GM18519 (cell line): ENCODE results near the gene ANO2.

Experiments used
- ATAC-seq: cut with Tn5 transposase; IDR thresholded peaks from one replicate; pipeline ENCODE4 v1.9.1; 2021; ENCODE audit warnings: mild to moderate bottlenecking, moderate library complexity; ENCODE audit not compliant: unreplicated experiment, low FRiP score

ANO2 gene

GRCh38 chr12:5785601-5786000 is 159.5 kb downstream of the ANO2 start:
- no peak for ATAC-seq

DNA sequence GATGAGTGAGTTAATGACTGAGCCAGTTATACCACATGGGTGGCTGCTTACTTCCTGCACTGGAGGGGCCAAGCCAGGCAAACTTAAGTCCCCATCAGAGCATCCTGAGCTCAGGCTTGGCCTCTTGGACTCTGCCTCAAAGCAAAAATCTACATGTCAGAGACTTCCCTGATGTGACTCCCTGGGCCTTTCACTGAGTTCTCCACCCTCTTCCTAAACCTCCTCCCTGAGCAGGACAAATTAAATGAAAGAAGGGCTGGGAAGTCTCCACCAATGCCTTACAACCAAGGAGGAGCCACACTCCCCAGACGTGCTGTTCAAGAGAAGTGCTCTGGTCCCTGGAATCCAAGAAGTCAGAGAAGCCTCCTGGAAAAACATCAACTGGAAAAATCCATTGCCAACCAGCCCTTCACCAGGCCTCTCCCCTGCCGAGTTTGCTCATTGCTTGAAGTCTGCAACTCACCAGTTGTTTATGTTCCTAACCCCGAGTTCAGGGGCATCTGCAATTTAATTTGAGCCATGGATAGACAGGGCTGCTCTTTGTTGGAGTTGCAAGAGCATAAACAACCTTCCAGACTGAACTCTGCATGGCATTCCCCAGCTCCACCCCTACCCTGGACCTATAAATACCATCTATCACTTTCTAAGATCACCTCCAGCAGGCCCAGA is 160.5 kb downstream of the ANO2 start:
- ATAC-seq, result no peak

GRCh38 chr12:5783289-5783920 is 161.7 kb downstream of the ANO2 start:
- ATAC-seq, result no peak

DNA sequence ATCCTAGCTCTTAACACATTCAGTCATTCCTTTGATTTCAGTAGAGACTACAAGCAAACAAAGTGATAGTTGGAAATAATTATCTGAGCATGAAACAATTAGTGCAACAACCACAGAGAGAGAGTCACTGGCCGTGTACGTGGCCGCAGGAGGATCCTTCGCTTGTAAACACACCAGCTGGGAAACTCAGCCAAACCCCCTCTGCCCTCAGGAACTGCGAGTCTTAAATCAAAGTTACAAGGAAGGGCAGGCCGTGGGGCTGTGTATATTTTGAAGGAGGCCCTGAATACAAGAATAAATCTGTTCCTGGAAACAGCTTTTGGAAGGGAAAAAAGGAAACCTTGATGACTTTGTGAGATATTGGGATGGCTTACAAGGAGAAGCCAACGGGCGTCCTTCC is 164.5 kb downstream of the ANO2 start:
- ATAC-seq, result no peak

GRCh38 chr12:5779401-5779800 is 165.7 kb downstream of the ANO2 start:
- ATAC-seq, result no peak

GRCh38 chr12:5778821-5779220 is 166.2 kb downstream of the ANO2 start:
- no peak for ATAC-seq

DNA sequence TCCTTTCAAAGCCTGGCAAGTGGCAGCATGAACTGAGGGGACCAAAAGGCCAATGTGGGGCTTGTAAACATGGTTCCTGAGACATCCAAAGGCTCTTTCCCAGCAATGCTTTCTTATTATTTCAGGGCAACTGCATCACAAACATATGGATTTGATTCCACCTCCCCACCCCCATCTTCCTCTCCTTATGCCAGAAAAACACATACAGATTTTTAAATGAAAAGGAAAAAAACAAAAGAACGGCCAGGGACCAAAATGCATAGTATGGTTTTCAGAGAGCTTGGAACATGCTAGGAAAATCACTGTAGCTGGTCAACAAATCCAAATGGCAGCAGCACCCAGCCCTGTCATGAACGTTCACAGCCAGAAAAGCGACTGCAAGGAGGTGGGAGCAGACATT is 167.6 kb downstream of the ANO2 start:
- no peak for ATAC-seq

GRCh38 chr12:5776091-5776490 is 169.0 kb downstream of the ANO2 start:
- no peak for ATAC-seq

- no peak for ATAC-seq
Observed at GRCh38 chr12:5773550-5773949, 171.5 kb downstream of the ANO2 start.

DNA sequence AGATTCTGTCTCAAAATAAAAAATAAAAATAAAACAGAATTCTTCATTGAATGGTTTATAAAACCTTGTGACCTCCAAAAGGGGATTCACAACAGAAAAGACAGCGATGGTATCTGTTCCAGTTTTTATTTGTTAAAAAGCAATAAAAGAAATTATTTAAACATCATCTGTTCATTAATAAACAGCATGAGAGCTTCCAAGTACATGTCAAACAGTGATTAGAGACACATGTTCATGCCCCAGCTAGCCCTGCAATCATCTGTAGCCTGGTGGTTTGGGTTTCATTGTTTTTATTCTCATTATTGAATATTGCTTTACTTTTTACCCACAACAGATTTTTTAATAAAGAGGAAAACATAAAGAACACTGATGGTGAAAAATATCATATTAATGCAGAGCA is 173.3 kb downstream of the ANO2 start:
- ATAC-seq, result no peak

- no peak for ATAC-seq
Observed at GRCh38 chr12:5770727-5771126, 174.3 kb downstream of the ANO2 start.

DNA sequence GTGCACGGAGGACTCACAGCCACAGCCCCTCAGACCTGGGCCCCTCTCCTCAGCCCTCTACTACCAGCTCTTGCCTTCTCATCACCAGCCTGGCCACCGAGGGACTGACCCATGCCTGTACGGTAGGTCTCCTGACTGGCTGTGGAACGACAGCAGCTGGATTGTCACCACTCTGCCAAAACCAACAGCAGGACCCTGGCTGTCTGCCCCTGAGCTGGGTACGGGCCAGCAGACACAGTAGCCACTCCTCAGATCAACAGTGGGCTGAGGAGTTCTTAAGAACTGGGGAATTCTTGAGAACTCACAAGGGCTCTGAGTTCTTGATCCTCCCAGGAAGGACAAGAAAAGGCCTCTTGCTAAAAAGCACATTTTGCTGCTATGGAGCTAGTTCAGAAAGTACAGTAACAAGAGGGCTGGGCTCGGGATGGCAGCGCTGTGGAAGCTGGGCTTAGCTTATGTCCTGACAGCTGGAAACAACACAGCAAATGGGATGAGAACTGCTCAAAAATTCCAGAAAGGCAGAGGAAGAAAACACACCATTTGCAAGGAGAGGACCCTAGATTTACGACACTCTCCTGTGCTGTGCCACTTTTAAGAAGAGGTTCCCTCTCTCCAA is 176.4 kb downstream of the ANO2 start:
- no peak for ATAC-seq

DNA sequence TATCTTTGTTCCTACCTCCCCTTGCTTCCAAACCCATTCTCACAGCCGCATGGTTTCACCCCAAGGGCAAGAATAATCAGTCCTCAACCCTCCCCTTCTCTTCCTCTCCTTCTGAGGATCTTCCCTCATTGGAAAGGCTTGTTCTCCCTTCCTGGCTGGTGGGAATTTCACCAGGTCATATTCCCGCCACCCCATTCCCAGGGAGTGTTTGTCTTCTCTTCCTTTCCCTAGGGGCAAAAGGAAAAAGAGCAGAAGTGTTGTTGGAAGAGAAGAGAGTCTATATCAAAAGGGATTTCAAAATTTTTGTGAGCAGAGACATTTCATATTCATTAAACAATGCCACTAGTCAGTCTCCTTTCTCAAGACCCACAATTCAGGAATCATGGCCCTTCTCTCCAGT is 176.9 kb downstream of the ANO2 start:
- ATAC-seq, result no peak

GRCh38 chr12:5758347-5758746 is 186.7 kb downstream of the ANO2 start:
- no peak for ATAC-seq

- ATAC-seq, result no peak
Observed at GRCh38 chr12:5756338-5756842, 188.7 kb downstream of the ANO2 start.

DNA sequence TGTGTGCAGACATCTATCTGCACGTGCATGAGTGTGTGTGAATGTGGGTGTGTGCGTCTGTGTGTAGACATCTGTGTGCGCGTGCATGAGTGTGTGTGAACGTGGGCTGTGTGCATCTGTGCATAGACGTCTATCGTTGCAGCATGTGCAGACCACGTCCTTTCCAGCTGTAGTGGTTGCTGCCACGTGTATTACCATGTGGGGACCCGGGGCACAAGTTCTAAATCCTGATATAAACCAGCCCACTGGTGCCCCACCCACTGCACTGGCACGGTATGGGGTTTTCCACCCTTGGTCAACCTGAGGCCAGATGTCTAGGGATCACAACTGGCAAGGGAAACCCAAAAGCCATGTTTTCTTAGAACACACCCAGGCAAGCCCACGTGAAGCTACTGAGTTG is 197.0 kb downstream of the ANO2 start:
- no peak for ATAC-seq

GRCh38 chr12:5746917-5747316 is 198.1 kb downstream of the ANO2 start:
- ATAC-seq, result no peak

DNA sequence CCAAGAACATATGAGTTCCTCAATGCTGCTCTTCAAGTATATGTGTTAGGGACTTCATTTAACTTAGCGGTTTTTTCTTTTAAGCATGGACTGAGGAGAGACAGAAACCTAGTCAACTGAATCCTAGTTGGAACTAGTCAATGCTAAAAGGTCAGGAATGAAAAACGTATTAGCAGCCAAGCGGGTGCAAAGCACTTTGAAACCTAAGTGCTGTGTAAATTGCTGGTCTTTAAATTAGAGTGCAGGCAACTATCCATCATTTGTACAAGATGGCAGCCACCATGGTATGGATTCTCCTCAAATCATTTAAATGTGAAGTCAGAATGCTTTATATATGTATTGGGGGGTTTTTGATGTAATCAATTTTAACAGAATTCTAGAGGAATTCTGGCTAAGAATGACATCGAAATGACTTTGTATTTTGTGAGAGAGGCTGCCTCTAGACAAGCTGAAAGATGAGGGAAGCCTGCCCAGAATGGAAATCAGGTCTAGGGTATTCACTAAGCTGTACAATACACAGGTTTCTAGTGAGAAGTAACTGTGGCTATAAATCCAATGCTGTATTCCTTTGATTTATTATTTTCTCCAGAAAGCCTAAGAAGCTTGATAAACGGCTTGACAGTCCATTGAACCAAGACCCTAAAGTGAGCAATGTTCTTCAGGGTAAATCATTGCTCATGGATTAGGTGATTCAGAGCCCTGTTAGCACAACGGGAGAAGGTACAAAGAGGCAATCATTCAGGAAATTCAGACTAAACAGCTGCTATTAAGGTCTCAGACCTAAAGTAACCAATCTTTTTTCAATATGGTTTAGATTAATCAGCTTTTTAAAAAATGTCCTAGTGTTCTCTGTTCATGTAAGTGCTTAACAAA is 198.8 kb downstream of the ANO2 start:
- no peak for ATAC-seq

DNA sequence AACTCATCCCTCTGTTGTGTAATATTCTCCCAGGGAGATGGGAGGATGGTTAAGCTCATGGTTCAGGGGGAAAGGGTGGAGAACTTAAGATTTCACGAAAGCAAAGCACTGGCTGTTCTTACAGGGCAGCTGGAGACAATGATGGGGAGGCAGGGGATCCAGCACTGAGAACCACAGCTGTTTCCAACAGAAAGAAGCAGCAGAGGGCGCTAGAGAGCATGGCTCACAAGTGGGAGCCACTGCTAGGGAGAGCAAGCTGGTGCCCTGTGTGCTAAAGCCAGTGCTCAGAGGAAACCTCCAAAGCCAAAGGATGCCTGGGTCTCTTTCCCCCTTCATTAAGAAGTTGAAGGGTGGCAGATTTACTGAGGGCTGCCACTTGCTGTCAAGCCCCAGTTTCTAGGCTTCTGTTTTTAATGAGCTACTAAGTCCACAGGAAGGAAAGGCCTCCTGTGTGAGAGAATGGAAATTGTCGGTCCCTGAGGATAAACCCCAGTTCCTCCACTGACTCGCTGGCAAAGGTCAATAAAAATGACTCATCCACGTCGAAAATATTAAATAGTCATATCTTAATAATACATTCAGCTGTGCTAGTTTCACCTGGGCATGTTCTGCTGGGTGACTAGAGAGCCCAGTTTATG is 199.7 kb downstream of the ANO2 start:
- ATAC-seq, result no peak

- ATAC-seq, result no peak
Observed at GRCh38 chr12:5742258-5742657, 202.8 kb downstream of the ANO2 start.
